Fibroblast of villous mesenchyme (primary cell): ENCODE data around the gene DCBLD1. TPM values are rescaled to one million over a fixed set of nuclear protein-coding genes. Genes with fewer than 3 reads are reported as not detected.

Experiments used
- DNase-seq: peaks from one replicate; pipeline ENCODE4 v3.0.0-alpha.2; 2010; ENCODE audit warnings: low read depth
- H3K4me3 ChIP-seq: 2 replicates; pipeline ENCODE4 v1.5.1; 2011; ENCODE audit warnings: low read depth, mild to moderate bottlenecking, low read length
- CTCF ChIP-seq: IDR thresholded peaks from 2 replicates; pipeline ENCODE4 v1.5.1; 2012; ENCODE audit warnings: low read depth, mild to moderate bottlenecking, low read length; ENCODE audit not compliant: insufficient read depth
- total RNA-seq: library from RNA; depleted of rRNA; stranded (reverse); fragments of >200 nt; gene quantifications from 2 replicates; pipeline ENCODE4 v1.2.3, GENCODE V29; 2012

The DCBLD1 gene
- total RNA-seq, 1 donor, result 69.1 TPM

- H3K4me3 ChIP-seq, result peak overlapping the region; percentile 75
- TF ChIP-seq CTCF, result no peak
- peak; percentile 52 for DNase-seq
Measured at GRCh38 chr6:117483004-117483644, 650 bp downstream of the DCBLD1 start.

- peak overlapping the region; percentile 75 for H3K4me3 ChIP-seq
- no peak for TF ChIP-seq CTCF
- peak; percentile 64 for DNase-seq
Measured at GRCh38 chr6:117483645-117484016, 1.2 kb downstream of the DCBLD1 start.

GRCh38 chr6:117484052-117484646, 1.7 kb downstream of the DCBLD1 start:
- DNase-seq, result no peak
- H3K4me3 ChIP-seq, result peak overlapping the region; percentile 75
- TF ChIP-seq CTCF, result no peak

GRCh38 chr6:117485433-117485832, 3.0 kb downstream of the DCBLD1 start:
- no peak for DNase-seq
- peak overlapping the region; percentile 75 for H3K4me3 ChIP-seq

GRCh38 chr6:117487821-117488220, 5.3 kb downstream of the DCBLD1 start:
- H3K4me3 ChIP-seq, result no peak overlapping the region
- no peak for TF ChIP-seq CTCF
- DNase-seq, result peak; percentile 97

More at GRCh38 chr6:117485433-117485832, 3.0 kb downstream of the DCBLD1 start:
- no peak for TF ChIP-seq CTCF

- TF ChIP-seq CTCF, result no peak
- no peak overlapping the region for H3K4me3 ChIP-seq
- no peak for DNase-seq
Measured at GRCh38 chr6:117489003-117489402, 6.5 kb downstream of the DCBLD1 start.
